GM12872 (cell line): ENCODE results near the gene FBLN2.

ENCODE experiments used
- TF ChIP-seq, protein P1 (sequence below): IDR thresholded peaks from 3 replicates; pipeline ENCODE4 v1.5.1; 2011; ENCODE audit warnings: low read depth, mild to moderate bottlenecking, low read length, moderate library complexity; ENCODE audit not compliant: insufficient read depth

FBLN2 gene

GRCh38 chr3:13621381-13622221, 72.7 kb downstream of the FBLN2 start:
- TF ChIP-seq, protein P1, sequence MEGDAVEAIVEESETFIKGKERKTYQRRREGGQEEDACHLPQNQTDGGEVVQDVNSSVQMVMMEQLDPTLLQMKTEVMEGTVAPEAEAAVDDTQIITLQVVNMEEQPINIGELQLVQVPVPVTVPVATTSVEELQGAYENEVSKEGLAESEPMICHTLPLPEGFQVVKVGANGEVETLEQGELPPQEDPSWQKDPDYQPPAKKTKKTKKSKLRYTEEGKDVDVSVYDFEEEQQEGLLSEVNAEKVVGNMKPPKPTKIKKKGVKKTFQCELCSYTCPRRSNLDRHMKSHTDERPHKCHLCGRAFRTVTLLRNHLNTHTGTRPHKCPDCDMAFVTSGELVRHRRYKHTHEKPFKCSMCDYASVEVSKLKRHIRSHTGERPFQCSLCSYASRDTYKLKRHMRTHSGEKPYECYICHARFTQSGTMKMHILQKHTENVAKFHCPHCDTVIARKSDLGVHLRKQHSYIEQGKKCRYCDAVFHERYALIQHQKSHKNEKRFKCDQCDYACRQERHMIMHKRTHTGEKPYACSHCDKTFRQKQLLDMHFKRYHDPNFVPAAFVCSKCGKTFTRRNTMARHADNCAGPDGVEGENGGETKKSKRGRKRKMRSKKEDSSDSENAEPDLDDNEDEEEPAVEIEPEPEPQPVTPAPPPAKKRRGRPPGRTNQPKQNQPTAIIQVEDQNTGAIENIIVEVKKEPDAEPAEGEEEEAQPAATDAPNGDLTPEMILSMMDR = no peak

- TF ChIP-seq, protein P1 = no peak
These were observed 73.4 kb downstream of the FBLN2 start for GRCh38 chr3:13622356-13622755.

- TF ChIP-seq, protein P1 = no peak
These were observed 74.3 kb downstream of the FBLN2 start for GRCh38 chr3:13623101-13623654.

DNA sequence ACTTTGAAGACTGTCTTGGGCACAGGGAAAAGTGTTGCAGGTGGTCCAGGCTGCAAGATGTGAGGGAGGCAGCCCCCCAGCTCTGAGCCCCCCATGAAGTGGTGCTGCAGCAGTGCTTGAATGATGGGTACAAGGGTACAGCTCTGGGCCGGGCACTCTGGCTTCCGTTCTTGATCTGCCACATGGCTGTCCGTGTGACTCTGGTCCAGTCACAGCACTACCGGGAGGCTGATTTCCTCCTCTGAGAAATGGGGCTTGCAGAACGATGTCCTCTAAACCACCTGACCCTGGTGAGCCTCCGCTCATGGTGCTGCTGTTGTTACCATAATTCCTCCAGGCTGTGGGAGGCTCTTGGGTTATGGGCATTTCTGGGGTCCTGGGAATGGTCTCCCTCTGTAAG, 75.1 kb downstream of the FBLN2 start:
- TF ChIP-seq, protein P1 = no peak

DNA sequence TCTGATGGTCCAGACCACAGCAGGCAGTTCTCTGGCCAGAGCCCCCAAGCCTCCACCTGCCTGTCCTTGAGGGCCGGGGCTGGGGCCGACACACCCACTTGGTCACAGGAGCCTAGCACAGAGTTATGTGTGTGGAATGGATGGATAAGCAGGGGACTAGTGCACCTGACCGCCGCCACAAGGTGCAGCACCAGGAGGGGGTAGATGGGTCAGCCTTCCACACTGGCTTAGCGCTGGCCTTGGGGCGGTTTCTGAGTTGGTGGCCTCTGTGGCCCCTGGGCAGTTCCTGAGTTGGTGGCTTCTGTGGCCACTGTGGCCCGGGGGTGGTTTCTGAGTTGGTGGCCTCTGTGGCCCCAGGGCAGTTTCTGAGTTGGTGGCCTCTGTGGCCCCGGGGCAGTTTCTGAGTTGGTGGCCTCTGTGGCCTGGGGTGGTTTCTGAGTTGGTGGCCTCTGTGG, 75.8 kb downstream of the FBLN2 start:
- TF ChIP-seq, protein P1 = no peak

GRCh38 chr3:13626396-13626795, 77.5 kb downstream of the FBLN2 start:
- TF ChIP-seq, protein P1 = no peak

DNA sequence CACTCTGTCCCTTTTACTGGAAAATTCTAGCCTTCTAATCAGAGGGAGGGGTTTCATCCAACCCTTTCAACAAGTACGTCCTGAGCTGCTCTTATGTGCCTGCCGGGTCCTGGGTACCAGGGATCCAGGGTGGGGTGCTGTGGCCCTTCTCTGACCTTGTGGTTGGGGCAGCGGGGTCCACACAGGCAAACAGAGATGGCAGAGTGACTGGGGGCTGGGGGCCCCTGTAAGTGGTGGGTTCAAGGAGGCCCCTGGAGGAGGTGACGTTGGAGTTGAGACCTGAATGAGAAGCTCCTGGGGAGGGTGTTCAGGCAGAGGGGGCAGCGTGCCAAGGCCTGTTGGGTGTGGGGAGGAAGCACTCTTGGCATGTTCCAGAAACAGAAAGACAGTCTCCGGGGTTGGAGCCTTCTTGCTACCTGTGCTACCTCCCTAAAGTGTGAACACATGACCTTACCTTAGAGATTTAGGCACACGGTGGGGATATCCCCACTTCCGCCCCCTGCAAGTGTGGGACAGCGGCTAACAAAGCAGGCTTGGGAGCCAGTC, 78.1 kb downstream of the FBLN2 start:
- TF ChIP-seq, protein P1 = no peak
